Caco-2 (cell line): ENCODE results near the gene SLC44A1. TPM values are rescaled to one million over a fixed set of nuclear protein-coding genes. Genes with fewer than 3 reads are reported as not detected.

Experiments used
- BruUV-seq: library from RNA; stranded (reverse); fragments of 400-500 nt; replicated peaks from 2 replicates; lab custom pipeline; 2021; lab: Mats Ljungman, UMichigan
- CTCF ChIA-PET: fragments of 300-600 bp; sonication (Branson Sonifier 250); formaldehyde crosslinking; loops from one replicate; lab custom pipeline; 2022; ENCODE audit warnings: antibody characterized with exemption; lab: Charles Lee
- POLR2A ChIA-PET: fragments of 300-600 bp; sonication (Branson Sonifier 250); formaldehyde crosslinking; loops from one replicate; lab custom pipeline; 2022; ENCODE audit warnings: antibody characterized with exemption; lab: Charles Lee
- DNase-seq, 2 experiments: peaks; one replicate each; pipeline versions ENCODE4 v3.0.0 to v3.0.0-alpha.2; 2020 to 2022
- H3K27me3 ChIP-seq: replicated peaks from 2 replicates; pipeline ENCODE4 v1.6.0; 2011; ENCODE audit warnings: low read length; ENCODE audit not compliant: control insufficient read depth, insufficient read depth
- H3K36me3 ChIP-seq: 2 replicates; pipeline ENCODE4 v1.5.1; 2011; ENCODE audit warnings: low read length; ENCODE audit not compliant: control insufficient read depth, insufficient read depth
- H3K4me1 ChIP-seq: fragments of 250-450 bp; sonication (Bioruptor Pico); 2 replicates; pipeline ENCODE4 v1.5.1; 2020; ENCODE audit warnings: mild to moderate bottlenecking
- H3K4me3 ChIP-seq: 2 replicates; pipeline ENCODE4 v1.5.1; 2011; ENCODE audit warnings: low read depth, mild to moderate bottlenecking, control low read depth, low read length
- H3K9me3 ChIP-seq: fragments of 250-450 bp; sonication (Bioruptor Pico); 2 replicates; pipeline ENCODE4 v1.5.1; 2020; ENCODE audit warnings: mild to moderate bottlenecking, moderate library complexity
- H3K27ac Mint-ChIP-seq: one replicate; pipeline ENCODE4 v1.8.0; 2022; ENCODE audit warnings: mixed read lengths; ENCODE audit not compliant: unreplicated experiment
- H3K27me3 Mint-ChIP-seq: one replicate; pipeline ENCODE4 v1.8.0; 2022; ENCODE audit warnings: mixed read lengths; ENCODE audit not compliant: insufficient read depth, unreplicated experiment
- H3K36me3 Mint-ChIP-seq: one replicate; pipeline ENCODE4 v1.8.0; 2022; ENCODE audit warnings: mild to moderate bottlenecking, mixed read lengths; ENCODE audit not compliant: insufficient read depth, unreplicated experiment
- H3K4me1 Mint-ChIP-seq: one replicate; pipeline ENCODE4 v1.8.0; 2022; ENCODE audit warnings: low read depth, mixed read lengths; ENCODE audit not compliant: unreplicated experiment
- H3K4me3 Mint-ChIP-seq: one replicate; pipeline ENCODE4 v1.8.0; 2022; ENCODE audit warnings: mild to moderate bottlenecking, moderate library complexity, mixed read lengths; ENCODE audit not compliant: unreplicated experiment
- H3K9me3 Mint-ChIP-seq: one replicate; pipeline ENCODE4 v1.8.0; 2022; ENCODE audit warnings: mixed read lengths; ENCODE audit not compliant: unreplicated experiment
- intact Hi-C: fragments of 100-400 bp; cut with micrococcal nuclease; formaldehyde crosslinking; loops from one replicate; pipeline ENCODE4 v1.10.0; 2022; ENCODE audit not compliant: unreplicated experiment
- total RNA-seq: library from RNA; stranded (reverse); gene quantifications from 2 replicates; pipeline ENCODE4 v1.2.3, GENCODE V29; 2022
- TF ChIP-seq, protein P1 (sequence below), 2 experiments: fragments of 200-600 bp in 1 of 2; IDR thresholded peaks; 1 replicate in 1 of 2; 2 replicates in 1 of 2; pipeline versions ENCODE4 v1.5.1 to v1.8.0; 2011 to 2022; ENCODE audit warnings: antibody characterized with exemption in 1 of 2, control low read depth in 1 of 2, inconsistent platforms in 1 of 2, low read depth in 1 of 2, low read length in 1 of 2, mild to moderate bottlenecking in 1 of 2, moderate library complexity in 1 of 2; ENCODE audit not compliant: insufficient read depth in 1 of 2, severe bottlenecking in 1 of 2, unreplicated experiment in 1 of 2

SLC44A1 gene
- total RNA-seq, 1 experiment from 2014 or later = 45.8 TPM

DNA sequence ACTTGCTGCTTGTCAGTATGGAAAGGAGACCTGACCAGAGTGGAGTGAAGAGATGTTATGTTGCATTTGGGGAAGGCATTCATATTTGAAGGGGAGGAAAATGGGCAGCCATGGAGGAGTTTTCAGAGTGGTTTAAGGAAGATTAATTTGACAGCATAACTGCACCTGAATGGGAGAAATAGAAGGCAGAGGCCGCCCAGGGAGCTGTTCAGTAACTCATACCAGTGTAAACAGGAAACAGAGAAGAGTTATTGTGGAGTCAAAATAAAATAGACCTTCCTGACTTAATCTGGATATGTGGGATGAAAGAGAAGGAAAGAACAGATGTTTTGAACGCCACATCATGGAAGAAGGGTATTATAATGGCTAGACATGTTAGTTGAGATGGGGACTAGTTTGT lies 13.4 kb downstream of the SLC44A1 start:
- Histone ChIP-seq H3K4me3 (no peak overlapping the region), H3K36me3 (no peaks in the 10 kb centered on the region), H3K9me3 (no peaks in the 10 kb centered on the region), H3K4me1 (no peaks in the 10 kb centered on the region), H3K27me3 (no peaks in the 10 kb centered on the region)
- ChIA-PET POLR2A (no interaction called here), CTCF (no interaction called here)
- BruUV-seq = no TSS peak
- intact Hi-C loops = no loop called here
- no peak overlapping the region for H3K27ac Mint-ChIP-seq
- H3K4me3 Mint-ChIP-seq = no peak overlapping the region
- no peaks in the 10 kb centered on the region for H3K27me3 Mint-ChIP-seq
- no peak for DNase-seq
- H3K4me1 Mint-ChIP-seq = peaks cover 19% of the 10 kb centered on the region
- H3K9me3 Mint-ChIP-seq = no peaks in the 10 kb centered on the region
- peaks cover 6% of the 10 kb centered on the region for H3K36me3 Mint-ChIP-seq
- TF ChIP-seq, protein P1, sequence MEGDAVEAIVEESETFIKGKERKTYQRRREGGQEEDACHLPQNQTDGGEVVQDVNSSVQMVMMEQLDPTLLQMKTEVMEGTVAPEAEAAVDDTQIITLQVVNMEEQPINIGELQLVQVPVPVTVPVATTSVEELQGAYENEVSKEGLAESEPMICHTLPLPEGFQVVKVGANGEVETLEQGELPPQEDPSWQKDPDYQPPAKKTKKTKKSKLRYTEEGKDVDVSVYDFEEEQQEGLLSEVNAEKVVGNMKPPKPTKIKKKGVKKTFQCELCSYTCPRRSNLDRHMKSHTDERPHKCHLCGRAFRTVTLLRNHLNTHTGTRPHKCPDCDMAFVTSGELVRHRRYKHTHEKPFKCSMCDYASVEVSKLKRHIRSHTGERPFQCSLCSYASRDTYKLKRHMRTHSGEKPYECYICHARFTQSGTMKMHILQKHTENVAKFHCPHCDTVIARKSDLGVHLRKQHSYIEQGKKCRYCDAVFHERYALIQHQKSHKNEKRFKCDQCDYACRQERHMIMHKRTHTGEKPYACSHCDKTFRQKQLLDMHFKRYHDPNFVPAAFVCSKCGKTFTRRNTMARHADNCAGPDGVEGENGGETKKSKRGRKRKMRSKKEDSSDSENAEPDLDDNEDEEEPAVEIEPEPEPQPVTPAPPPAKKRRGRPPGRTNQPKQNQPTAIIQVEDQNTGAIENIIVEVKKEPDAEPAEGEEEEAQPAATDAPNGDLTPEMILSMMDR (IDR thresholded peaks at IDR 0.05; ENCODE audit: insufficient read depth in 1 of 2, low read depth in 1 of 2, low read length in 1 of 2, severe bottlenecking in 1 of 2, unreplicated experiment in 1 of 2) = no peak

GRCh38 chr9:105258225-105258737 lies 13.8 kb downstream of the SLC44A1 start:
- TF ChIP-seq, protein P1 (IDR thresholded peaks at IDR 0.05; ENCODE audit: insufficient read depth in 1 of 2, low read depth in 1 of 2, low read length in 1 of 2, severe bottlenecking in 1 of 2, unreplicated experiment in 1 of 2) = no peak
- CTCF ChIA-PET = no interaction called here

GRCh38 chr9:105259274-105259673 lies 14.8 kb downstream of the SLC44A1 start:
- H3K4me1 ChIP-seq = no peaks in the 10 kb centered on the region
- Mint-ChIP-seq H3K27ac (no peak overlapping the region), H3K4me3 (no peak overlapping the region), H3K27me3 (no peaks in the 10 kb centered on the region), H3K36me3 (peaks cover 6% of the 10 kb centered on the region), H3K9me3 (no peaks in the 10 kb centered on the region), H3K4me1 (peaks cover 19% of the 10 kb centered on the region)
- intact Hi-C loops = no loop called here
- TF ChIP-seq, protein P1 (IDR thresholded peaks at IDR 0.05; ENCODE audit: insufficient read depth in 1 of 2, low read depth in 1 of 2, low read length in 1 of 2, severe bottlenecking in 1 of 2, unreplicated experiment in 1 of 2) = no peak
- no peaks in the 10 kb centered on the region for H3K9me3 ChIP-seq
- ChIA-PET CTCF (no interaction called here), POLR2A (no interaction called here)
- H3K27me3 ChIP-seq = no peaks in the 10 kb centered on the region
- DNase-seq = no peak
- no TSS peak for BruUV-seq
- no peak overlapping the region for H3K4me3 ChIP-seq
- H3K36me3 ChIP-seq = no peaks in the 10 kb centered on the region

More at GRCh38 chr9:105258225-105258737, 13.8 kb downstream of the SLC44A1 start:
- Mint-ChIP-seq H3K4me1 (peaks cover 19% of the 10 kb centered on the region), H3K9me3 (no peaks in the 10 kb centered on the region), H3K27me3 (no peaks in the 10 kb centered on the region), H3K36me3 (peaks cover 6% of the 10 kb centered on the region), H3K27ac (no peak overlapping the region), H3K4me3 (no peak overlapping the region)
- no peaks in the 10 kb centered on the region for H3K4me1 ChIP-seq
- H3K36me3 ChIP-seq = no peaks in the 10 kb centered on the region
- BruUV-seq = no TSS peak
- H3K9me3 ChIP-seq = no peaks in the 10 kb centered on the region
- intact Hi-C loops = no loop called here
- no peak for DNase-seq
- POLR2A ChIA-PET = no interaction called here
- no peak overlapping the region for H3K4me3 ChIP-seq
- H3K27me3 ChIP-seq = no peaks in the 10 kb centered on the region
